Right renal cortex interstitium (tissue), 3 donors: Measurements from ENCODE around the gene NPB. TPM values are rescaled to one million over a fixed set of nuclear protein-coding genes. Genes with fewer than 3 reads are reported as not detected.

Experiments
- DNase-seq, 3 donors: peaks; one replicate each; pipeline ENCODE4 v3.0.0-alpha.2; 2013; ENCODE audit warnings: low read depth in 3 of 3, low spot score in 2 of 3
- polyA plus RNA-seq, 3 donors: library from polyadenylated mRNA; unstranded; fragments of 120-200 nt; gene quantifications; one replicate each; pipeline ENCODE4 v1.2.1, GENCODE V29; 2013; ENCODE audit not compliant: insufficient read length in 3 of 3

Gene NPB
- polyA plus RNA-seq, 3 donors, result 0.96 to 1.4 (median 1.1) TPM

DNA sequence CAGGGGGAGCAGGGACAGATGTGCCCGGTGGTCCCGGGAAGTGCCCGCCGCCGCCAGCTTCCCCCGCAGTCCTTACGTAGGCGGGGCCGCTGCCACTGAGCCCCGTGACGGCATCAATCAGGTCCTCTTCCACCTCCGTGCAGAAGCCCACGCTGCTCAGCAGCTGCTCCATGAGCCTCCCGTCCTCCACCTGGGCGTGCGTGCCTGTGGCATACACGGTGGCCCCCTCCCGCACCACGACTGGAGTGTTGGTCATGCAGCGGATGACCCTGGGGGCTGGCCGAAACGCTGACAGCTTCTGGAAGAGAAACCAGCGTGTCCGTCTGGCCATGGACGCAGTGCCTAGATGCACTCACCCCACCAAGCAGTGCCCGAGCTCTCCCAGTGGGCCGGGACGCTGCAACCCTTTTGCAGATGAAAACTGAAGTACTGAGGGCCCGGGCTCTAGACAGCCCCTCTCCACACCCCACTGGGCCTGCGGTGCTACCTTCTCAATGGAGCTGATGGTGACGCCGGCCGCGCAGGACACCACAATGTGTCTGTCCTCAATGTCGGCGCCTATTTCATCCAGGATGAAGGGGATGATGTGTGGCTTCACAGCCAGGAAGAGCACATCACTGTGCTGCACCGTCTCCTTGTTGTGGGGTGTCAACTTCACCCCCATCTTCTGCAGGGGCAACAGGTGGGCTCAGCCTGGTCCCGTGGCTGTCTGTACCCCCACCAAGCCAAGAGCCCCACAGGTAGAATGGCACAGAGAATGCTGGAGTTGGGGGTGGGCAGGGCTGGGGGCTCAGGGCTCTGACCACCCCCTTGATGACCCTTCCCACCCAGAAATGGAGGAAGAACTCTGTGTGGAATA is 33.0 kb downstream of the NPB start:
- DNase-seq, result no peak

DNA sequence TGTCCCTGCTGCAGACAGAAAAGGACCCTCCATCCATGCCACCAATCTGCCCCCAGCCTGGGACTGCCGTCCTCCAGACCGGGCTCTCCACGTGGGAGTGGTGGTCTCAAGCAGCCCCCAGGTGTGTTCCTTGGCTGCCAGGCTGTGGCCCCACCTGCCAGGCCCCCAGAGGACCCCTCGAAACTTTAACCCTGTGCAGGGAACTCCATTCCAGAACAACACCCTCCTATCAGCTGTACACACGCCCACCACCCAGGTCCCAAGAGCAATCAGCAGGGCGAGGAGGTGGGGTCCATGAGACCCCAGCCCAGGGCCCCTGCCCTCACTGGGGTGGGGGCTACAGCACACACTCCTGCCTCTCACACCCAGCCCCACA is 33.7 kb downstream of the NPB start:
- no peak for DNase-seq

DNA sequence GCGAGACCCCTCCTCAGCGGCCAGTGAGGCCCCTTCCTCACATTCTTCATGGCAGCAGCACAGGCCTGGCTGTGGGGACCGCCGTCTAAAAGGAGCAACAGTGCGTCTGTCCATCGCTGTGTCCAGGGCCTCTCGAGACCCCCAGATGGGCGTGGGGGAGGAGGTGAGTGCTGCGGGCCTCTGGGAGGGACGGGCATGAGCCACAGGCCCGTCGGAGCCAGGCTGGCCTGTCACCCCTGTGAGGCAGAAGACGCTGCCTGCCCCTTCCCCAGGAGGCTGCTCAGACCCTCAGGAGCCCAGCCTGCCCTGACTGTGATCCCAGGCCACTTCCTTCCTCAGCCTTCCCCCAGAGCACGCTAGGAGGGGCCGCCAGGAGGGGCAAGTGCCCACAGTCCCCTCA is 37.2 kb downstream of the NPB start:
- DNase-seq, result no peak

DNA sequence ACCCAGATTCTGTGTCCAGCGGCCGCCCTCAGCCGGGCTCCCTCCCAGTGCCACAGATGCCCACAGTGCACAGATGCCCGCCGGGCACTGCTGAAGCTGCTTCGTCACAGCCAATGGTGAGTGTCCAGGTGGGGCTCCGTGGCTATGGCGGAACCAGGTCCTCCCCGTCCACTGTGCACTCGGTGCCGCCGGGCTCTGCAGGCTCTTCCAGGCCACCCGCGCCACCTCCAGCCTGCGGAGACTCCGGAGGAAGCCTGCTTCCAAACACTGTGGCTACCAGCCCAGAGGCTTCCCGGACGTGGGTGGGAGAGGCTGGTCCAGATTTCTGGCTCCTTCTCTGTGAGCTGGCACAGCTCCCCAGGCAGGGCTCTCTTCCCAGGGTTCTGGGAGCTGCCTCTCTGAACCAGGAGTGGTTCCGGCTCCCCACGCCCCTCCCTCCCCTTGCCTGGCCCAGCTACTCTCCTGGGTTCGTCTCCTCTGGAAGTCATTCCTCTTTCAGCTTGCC is 37.9 kb downstream of the NPB start:
- DNase-seq, result no peak

- no peak for DNase-seq
Measured at GRCh38 chr17:81940538-81941483, 38.8 kb downstream of the NPB start.

GRCh38 chr17:81941484-81942166 is 39.6 kb downstream of the NPB start:
- no peak for DNase-seq

DNA sequence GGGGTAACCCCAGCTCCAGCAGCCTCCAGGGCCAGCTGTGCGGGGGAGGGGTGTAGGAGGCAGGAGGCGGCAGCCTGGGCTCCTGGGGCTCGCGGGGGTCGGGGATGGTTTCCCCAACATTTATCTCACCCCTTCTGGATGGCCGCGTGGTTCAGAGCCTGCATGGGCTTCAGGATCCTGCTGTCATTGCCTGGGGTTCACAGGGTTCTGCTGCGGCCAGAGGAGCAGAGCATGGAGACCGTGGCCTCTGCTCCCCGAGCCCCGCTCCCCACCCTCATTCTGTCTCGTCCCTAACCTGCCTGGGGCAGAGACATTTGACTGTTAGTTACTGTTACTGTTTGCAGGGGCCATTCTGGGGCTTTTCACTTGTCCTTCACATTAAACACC is 40.1 kb downstream of the NPB start:
- DNase-seq, result no peak

GRCh38 chr17:81944858-81945257 is 42.8 kb downstream of the NPB start:
- no peak for DNase-seq

DNA sequence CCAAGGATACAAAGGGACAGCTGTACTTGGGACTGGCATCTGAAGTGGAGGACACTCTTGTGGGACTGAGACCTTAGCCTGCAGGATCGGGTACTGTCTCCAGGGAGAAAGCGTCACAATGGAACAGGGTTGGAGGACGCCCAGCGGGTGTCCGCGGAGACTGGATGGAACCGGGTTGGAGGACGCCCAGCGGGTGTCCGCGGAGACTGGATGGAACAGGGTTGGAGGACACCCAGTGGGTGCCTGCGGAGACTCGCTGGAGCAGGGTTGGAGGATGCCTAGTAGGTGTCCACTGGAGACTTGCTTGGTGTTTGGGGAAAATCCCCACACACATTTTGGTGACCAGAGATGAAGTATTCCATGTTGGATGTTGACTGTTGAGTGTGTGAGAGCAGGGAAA is 45.2 kb downstream of the NPB start, which contains the start of gene MYADML2:
MYADML2 (minus strand) TSS at position 45 of the 400 bp plus-strand sequence. CDS start 5,492 bp downstream, outside the sequence.
- no peak for DNase-seq

DNA sequence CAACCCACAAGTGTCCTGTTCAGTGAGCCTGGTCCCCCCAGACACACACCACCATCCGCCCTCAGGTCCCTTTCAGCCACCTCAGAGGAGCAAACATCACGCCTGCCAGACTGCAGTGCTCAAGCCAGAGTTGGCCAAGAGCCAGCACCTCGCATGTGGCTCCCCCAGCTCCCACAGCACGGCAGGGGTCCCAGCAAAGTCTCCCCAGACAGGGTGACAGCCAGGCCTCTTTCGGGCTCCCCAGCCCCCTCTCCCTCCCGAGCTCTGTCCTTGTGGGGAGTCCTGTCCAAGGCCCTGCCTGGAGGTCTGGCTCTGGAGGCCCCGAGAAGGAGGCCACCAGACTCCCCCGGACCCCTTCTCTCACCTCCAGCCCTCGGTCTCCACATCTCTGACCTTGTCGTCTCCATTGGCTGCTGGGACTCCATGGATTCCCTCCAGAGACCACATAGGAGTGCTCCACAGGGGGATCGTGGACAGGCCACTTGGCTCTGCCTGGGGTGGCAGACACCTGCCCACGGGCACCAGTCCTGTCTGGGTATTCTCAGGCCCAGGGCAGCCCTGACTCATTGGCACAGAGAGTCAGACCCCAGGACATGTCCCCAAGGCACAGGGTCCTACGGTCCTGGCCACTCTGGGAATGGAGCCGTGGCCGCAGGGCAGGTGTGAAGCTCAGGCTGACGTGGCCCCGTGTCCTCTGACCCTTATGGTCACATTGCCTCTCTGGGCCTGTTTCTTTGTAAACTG is 46.8 kb downstream of the NPB start:
- no peak for DNase-seq

GRCh38 chr17:81950501-81950900 is 48.5 kb downstream of the NPB start:
- no peak for DNase-seq

DNA sequence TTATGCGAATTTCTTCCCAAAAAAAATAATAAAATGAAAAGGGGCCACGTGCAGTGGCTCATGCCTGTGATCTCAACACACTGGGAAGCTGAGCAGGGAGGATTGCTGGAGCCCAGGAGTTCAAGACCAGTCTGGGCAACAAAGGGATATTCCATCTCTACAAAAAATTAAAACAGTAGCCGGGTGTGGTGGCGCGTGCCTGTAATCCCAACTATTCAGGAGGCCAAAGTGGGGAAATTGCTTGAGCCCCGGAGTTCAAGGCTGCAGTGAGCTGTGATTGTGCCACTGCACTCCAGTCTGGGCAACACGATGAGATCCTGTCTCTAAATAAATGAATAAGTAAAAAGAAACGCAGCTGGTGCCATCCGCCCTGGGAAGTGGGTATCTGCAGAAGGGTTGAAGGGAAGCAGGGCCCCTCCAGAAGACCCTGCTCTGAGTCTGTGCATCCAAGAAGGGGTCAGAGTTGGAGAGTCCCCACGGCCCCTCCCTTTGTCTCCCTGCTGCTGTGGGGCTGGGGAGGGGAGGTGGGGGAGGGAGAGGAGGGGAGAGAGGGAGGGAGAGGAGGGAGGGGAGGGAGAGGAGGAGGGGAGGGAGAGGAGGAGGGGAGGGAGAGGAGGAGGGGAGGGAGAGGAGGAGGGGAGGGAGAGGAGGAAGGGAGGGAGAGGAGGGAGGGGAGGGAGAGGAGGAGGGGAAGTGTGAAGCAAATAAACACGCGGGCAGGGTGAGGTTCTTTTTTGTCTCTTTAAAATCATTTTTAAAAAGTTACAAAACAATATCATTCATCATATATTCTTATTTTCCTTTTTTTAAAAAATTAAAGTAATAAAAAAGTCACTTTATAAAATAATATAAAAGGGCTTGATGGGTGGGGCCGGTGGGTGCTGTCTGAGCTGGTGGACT is 50.0 kb downstream of the NPB start:
- DNase-seq, result no peak

Other genes with a start within 250 kb of the NPB start
- 10 to 100 TPM; 11.6 to 14.9 (median 12.7) TPM for gene PDE6G, start 245.7 kb upstream of the NPB start, polyA plus RNA-seq
- 10 to 100 TPM; 13.3 to 16.2 (median 14.9) TPM for gene OXLD1, start 235.6 kb upstream of the NPB start, polyA plus RNA-seq
- 10 to 100 TPM; 11.4 to 12.3 (median 11.4) TPM for gene CCDC137, start 235.5 kb upstream of the NPB start, polyA plus RNA-seq
- 10 to 100 TPM; 38.8 to 50.9 (median 44.0) TPM for gene ARL16, start 218.4 kb upstream of the NPB start, polyA plus RNA-seq
- gene HGS, start 218.2 kb upstream of the NPB start, polyA plus RNA-seq, result 10 to 100 TPM; 83.0 to 88.6 (median 86.7) TPM
- 10 to 100 TPM; 38.3 to 44.0 (median 43.9) TPM for gene MRPL12, start 198.9 kb upstream of the NPB start, polyA plus RNA-seq
- 10 to 100 TPM; 10.7 to 13.9 (median 11.3) TPM for gene SLC25A10, start 190.0 kb upstream of the NPB start, polyA plus RNA-seq
- gene GCGR, start 98.1 kb upstream of the NPB start, polyA plus RNA-seq, result 1 to 10 TPM; 5.7 to 8.3 (median 7.6) TPM
- 10 to 100 TPM; 60.4 to 76.8 (median 65.9) TPM for gene MCRIP1, start 68.9 kb upstream of the NPB start, polyA plus RNA-seq
- under 1 TPM in 2 of 3 donors, not detected in 1; 0.17 to 0.26 TPM for gene PPP1R27, start 67.2 kb upstream of the NPB start, polyA plus RNA-seq
- 100 to 1,000 TPM; 445 to 458 (median 450) TPM for gene P4HB, start 41.7 kb upstream of the NPB start, polyA plus RNA-seq
- 100 to 1,000 TPM; 132 to 153 (median 145) TPM for gene ARHGDIA, start 30.9 kb upstream of the NPB start, polyA plus RNA-seq
- 10 to 100 TPM; 67.4 to 69.3 (median 68.9) TPM for gene ALYREF, start 10.7 kb upstream of the NPB start, polyA plus RNA-seq
- gene ANAPC11, start 10.5 kb upstream of the NPB start, polyA plus RNA-seq, result 10 to 100 TPM; 58.0 to 86.9 (median 77.8) TPM
- gene PCYT2, start 9.2 kb downstream of the NPB start, polyA plus RNA-seq, result 10 to 100 TPM; 45.8 to 49.9 (median 47.7) TPM
- 10 to 100 TPM in 1 of 3 donors, 1 to 10 TPM in 2; 8.6 to 10.3 (median 10.0) TPM for gene SIRT7, start 15.9 kb downstream of the NPB start, polyA plus RNA-seq
- gene MAFG, start 25.5 kb downstream of the NPB start, polyA plus RNA-seq, result 10 to 100 TPM; 10.4 to 12.3 (median 11.9) TPM
- gene PYCR1, start 35.1 kb downstream of the NPB start, polyA plus RNA-seq, result 10 to 100 TPM; 21.5 to 24.1 (median 23.1) TPM
- under 1 TPM in 2 of 3 donors, not detected in 1; 0.07 to 0.08 TPM for gene MYADML2, start 45.0 kb downstream of the NPB start, polyA plus RNA-seq
- gene NOTUM, start 58.9 kb downstream of the NPB start, polyA plus RNA-seq, result 1 to 10 TPM; 1.3 to 2.1 (median 2.0) TPM
- gene ASPSCR1, start 75.4 kb downstream of the NPB start, polyA plus RNA-seq, result 10 to 100 TPM; 19.1 to 23.3 (median 19.8) TPM
- 10 to 100 TPM; 36.0 to 39.1 (median 38.3) TPM for gene CENPX, start 120.6 kb downstream of the NPB start, polyA plus RNA-seq
- 10 to 100 TPM; 11.0 to 12.9 (median 11.9) TPM for gene LRRC45, start 121.1 kb downstream of the NPB start, polyA plus RNA-seq
- 1 to 10 TPM; 8.2 to 9.3 (median 8.2) TPM for gene RAC3, start 129.4 kb downstream of the NPB start, polyA plus RNA-seq
- 10 to 100 TPM; 79.3 to 90.0 (median 89.4) TPM for gene DCXR, start 135.5 kb downstream of the NPB start, polyA plus RNA-seq
- 10 to 100 TPM; 34.4 to 35.7 (median 34.4) TPM for gene RFNG, start 149.6 kb downstream of the NPB start, polyA plus RNA-seq
- 100 to 1,000 TPM in 2 of 3 donors, 10 to 100 TPM in 1; 96.7 to 104 (median 103) TPM for gene GPS1, start 149.7 kb downstream of the NPB start, polyA plus RNA-seq
- 10 to 100 TPM; 61.6 to 70.0 (median 67.7) TPM for gene DUS1L, start 163.6 kb downstream of the NPB start, polyA plus RNA-seq
- 10 to 100 TPM; 26.6 to 34.2 (median 26.6) TPM for gene FASN, start 196.0 kb downstream of the NPB start, polyA plus RNA-seq